Neural progenitor cell (in vitro differentiated cells): ENCODE data around the gene ASIC1. TPM values are rescaled to one million over a fixed set of nuclear protein-coding genes. Genes with fewer than 3 reads are reported as not detected.

ENCODE experiments used
- DNase-seq: peaks from one replicate; pipeline ENCODE4 v3.0.0-alpha.2; 2016; ENCODE audit warnings: low spot score
- H2AFZ ChIP-seq: fragments of 200-600 bp; sonication (generic); replicated peaks from 2 replicates; pipeline ENCODE4 v1.6.1; 2016; ENCODE audit warnings: antibody characterized with exemption
- H3F3A ChIP-seq: fragments of 200-600 bp; sonication (generic); 2 replicates; pipeline ENCODE4 v1.6.1; 2016; ENCODE audit warnings: antibody characterized with exemption, low read depth
- H3K27ac ChIP-seq: fragments of 200-600 bp; sonication (generic); 2 replicates; pipeline ENCODE4 v1.5.1; 2016; ENCODE audit warnings: mild to moderate bottlenecking
- H3K27me3 ChIP-seq: fragments of 200-600 bp; sonication (generic); 2 replicates; pipeline ENCODE4 v1.6.1; 2016; ENCODE audit warnings: mild to moderate bottlenecking, moderate library complexity
- H3K36me3 ChIP-seq: fragments of 200-600 bp; sonication (generic); 2 replicates; pipeline ENCODE4 v1.5.1; 2016
- H3K4me1 ChIP-seq: fragments of 200-600 bp; sonication (generic); 2 replicates; pipeline ENCODE4 v1.6.1; 2016; ENCODE audit warnings: mixed run types
- H3K4me2 ChIP-seq: fragments of 200-600 bp; sonication (generic); 2 replicates; pipeline ENCODE4 v1.6.1; 2016
- H3K4me3 ChIP-seq: fragments of 200-600 bp; sonication (generic); 2 replicates; pipeline ENCODE4 v1.5.1; 2016
- H3K79me2 ChIP-seq: fragments of 200-600 bp; sonication (generic); 2 replicates; pipeline ENCODE4 v1.6.1; 2016; ENCODE audit warnings: low read depth
- H3K9ac ChIP-seq: fragments of 200-600 bp; sonication (generic); 2 replicates; pipeline ENCODE4 v1.6.1; 2016
- H3K9me3 ChIP-seq: fragments of 200-600 bp; sonication (generic); 2 replicates; pipeline ENCODE4 v1.5.1; 2016; ENCODE audit warnings: low read depth
- H4K20me1 ChIP-seq: fragments of 200-600 bp; sonication (generic); 2 replicates; pipeline ENCODE4 v1.6.1; 2016; ENCODE audit warnings: low read depth
- H3K27ac Mint-ChIP-seq: 3 replicates; pipeline ENCODE4 v1.8.0; 2021; ENCODE audit warnings: mixed read lengths
- H3K27me3 Mint-ChIP-seq: 2 replicates; pipeline ENCODE4 v1.8.0; 2022; ENCODE audit warnings: low read depth, mild to moderate bottlenecking, inconsistent platforms, moderate library complexity, mixed read lengths; ENCODE audit not compliant: insufficient read depth
- H3K36me3 Mint-ChIP-seq: 3 replicates; pipeline ENCODE4 v1.8.0; 2021; ENCODE audit warnings: mixed read lengths
- H3K4me1 Mint-ChIP-seq: 3 replicates; pipeline ENCODE4 v1.8.0; 2021; ENCODE audit warnings: mixed read lengths
- H3K4me3 Mint-ChIP-seq: 3 replicates; pipeline ENCODE4 v1.8.0; 2021; ENCODE audit warnings: mild to moderate bottlenecking, moderate library complexity, mixed read lengths
- H3K9me3 Mint-ChIP-seq: 3 replicates; pipeline ENCODE4 v1.8.0; 2020; ENCODE audit warnings: mixed read lengths
- EZH2 ChIP-seq: fragments of 200-600 bp; sonication (generic); IDR thresholded peaks from 2 replicates; pipeline ENCODE4 v1.6.1; 2017; ENCODE audit warnings: antibody characterized with exemption, mild to moderate bottlenecking, moderate library complexity
- EZH2phosphoT487 ChIP-seq: fragments of 200-600 bp; sonication (generic); IDR thresholded peaks from 2 replicates; pipeline ENCODE4 v1.6.1; 2017; ENCODE audit warnings: antibody characterized with exemption
- total RNA-seq: library from RNA; depleted of rRNA; stranded (reverse); fragments of >200 nt; gene quantifications from 2 replicates; pipeline ENCODE4 v1.2.3, GENCODE V29; 2015; ENCODE audit warnings: low replicate concordance
- TF ChIP-seq, protein P1 (sequence below): fragments of 200-600 bp; sonication (generic); IDR thresholded peaks from 2 replicates; pipeline ENCODE4 v1.5.1; 2017; ENCODE audit warnings: antibody characterized with exemption, mild to moderate bottlenecking

Gene ASIC1
- total RNA-seq, 1 donor from 2014 or later = 2.5 TPM

DNA sequence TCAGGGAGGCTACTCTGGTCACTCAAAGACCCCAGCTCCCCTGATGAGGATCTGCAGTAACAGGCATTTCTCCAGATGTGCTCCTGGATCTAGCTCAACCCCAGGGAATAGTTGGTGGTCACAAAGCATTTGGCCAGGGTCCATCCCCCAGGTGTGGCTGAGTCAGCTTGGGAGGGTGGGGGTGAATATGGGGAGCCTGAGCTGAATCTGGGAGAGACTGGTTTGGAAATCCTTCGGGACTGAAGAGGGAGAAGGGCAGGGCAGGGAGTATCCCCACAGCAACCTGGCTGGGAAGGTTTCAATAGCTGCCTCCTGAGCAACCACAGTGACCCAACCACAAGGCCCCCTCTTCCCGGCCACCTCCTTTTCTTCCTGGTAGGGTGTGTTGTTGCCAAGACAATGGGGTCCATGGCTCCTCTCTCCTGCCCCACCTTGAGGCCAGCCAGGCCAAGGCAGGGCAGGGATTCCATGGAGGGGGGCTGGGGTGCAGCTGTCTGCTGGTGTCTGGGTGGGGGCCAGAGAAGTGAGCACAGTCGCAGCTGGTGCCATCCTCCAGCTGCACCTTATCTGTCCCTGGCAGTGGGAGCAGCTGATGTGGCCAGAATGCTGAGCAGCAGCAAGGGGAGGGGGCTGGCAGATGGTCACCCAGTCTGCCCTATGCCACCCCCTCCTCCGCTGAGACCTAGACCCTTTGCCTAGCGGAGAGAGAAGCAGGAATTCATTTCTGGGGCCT, 5.5 kb downstream of the ASIC1 start:
- DNase-seq = no peak
- Mint-ChIP-seq H3K4me3 (no peak overlapping the region), H3K27ac (peak overlapping the region; percentile 58), H3K4me1 (peaks cover 9% of the 10 kb centered on the region), H3K36me3 (peaks cover 12% of the 10 kb centered on the region), H3K9me3 (no peaks in the 10 kb centered on the region), H3K27me3 (peaks cover 11% of the 10 kb centered on the region)
- Histone ChIP-seq H3K27ac (no peak overlapping the region), H3K4me2 (no peak overlapping the region), H3K27me3 (peaks cover 37% of the 10 kb centered on the region), H3F3A (no peaks in the 10 kb centered on the region), H3K36me3 (no peaks in the 10 kb centered on the region), H3K9me3 (no peaks in the 10 kb centered on the region), H3K4me3 (no peak overlapping the region), H3K4me1 (no peaks in the 10 kb centered on the region), H4K20me1 (no peaks in the 10 kb centered on the region), H3K9ac (no peak overlapping the region), H3K79me2 (no peaks in the 10 kb centered on the region), H2AFZ (no peak overlapping the region)
- TF ChIP-seq EZH2phosphoT487 = no peak
- no peak for TF ChIP-seq EZH2
- TF ChIP-seq, protein P1, sequence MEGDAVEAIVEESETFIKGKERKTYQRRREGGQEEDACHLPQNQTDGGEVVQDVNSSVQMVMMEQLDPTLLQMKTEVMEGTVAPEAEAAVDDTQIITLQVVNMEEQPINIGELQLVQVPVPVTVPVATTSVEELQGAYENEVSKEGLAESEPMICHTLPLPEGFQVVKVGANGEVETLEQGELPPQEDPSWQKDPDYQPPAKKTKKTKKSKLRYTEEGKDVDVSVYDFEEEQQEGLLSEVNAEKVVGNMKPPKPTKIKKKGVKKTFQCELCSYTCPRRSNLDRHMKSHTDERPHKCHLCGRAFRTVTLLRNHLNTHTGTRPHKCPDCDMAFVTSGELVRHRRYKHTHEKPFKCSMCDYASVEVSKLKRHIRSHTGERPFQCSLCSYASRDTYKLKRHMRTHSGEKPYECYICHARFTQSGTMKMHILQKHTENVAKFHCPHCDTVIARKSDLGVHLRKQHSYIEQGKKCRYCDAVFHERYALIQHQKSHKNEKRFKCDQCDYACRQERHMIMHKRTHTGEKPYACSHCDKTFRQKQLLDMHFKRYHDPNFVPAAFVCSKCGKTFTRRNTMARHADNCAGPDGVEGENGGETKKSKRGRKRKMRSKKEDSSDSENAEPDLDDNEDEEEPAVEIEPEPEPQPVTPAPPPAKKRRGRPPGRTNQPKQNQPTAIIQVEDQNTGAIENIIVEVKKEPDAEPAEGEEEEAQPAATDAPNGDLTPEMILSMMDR = no peak

DNA sequence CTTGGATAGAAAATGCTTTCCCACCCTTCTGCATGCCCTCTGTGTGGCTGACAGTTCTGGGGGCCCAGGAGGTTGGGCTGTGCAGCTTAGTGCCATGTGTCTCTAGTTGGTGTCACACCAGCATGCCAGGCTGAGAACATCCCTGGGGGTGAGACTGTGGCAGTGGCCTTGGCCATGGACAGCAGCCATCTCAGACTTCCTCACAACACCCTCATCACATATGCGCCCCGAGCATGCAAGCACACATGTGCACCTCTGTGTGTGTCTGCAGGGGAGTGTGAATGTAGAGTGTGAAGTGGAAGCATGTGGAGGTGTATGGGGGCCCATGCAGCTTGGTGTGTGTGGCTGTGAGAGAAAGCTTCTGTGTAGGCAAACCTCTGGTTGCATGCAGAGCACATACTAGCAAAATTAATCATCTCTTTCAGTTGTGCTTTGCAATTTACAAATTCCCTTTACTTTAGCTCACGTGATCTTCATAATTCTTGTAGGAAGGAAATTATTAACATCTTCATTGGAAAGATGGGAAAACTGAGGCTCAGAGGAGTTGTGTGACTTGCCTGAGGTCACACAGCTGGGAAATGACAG, 8.4 kb downstream of the ASIC1 start:
- no peak overlapping the region for H3K4me3 ChIP-seq
- no peaks in the 10 kb centered on the region for H3K4me1 ChIP-seq
- H4K20me1 ChIP-seq = no peaks in the 10 kb centered on the region
- no peaks in the 10 kb centered on the region for H3K9me3 ChIP-seq
- DNase-seq = no peak
- no peak overlapping the region for H3K4me2 ChIP-seq
- H3K27me3 ChIP-seq = peaks cover 9% of the 10 kb centered on the region
- no peak overlapping the region for H3K4me3 Mint-ChIP-seq
- H3K4me1 Mint-ChIP-seq = peaks cover 8% of the 10 kb centered on the region
- H3K9ac ChIP-seq = no peak overlapping the region
- H3K27me3 Mint-ChIP-seq = peaks cover 7% of the 10 kb centered on the region
- no peak overlapping the region for H3K27ac Mint-ChIP-seq
- H3K9me3 Mint-ChIP-seq = no peaks in the 10 kb centered on the region
- no peaks in the 10 kb centered on the region for H3K36me3 ChIP-seq
- H2AFZ ChIP-seq = no peak overlapping the region
- no peak overlapping the region for H3K27ac ChIP-seq
- peaks cover 4% of the 10 kb centered on the region for H3K36me3 Mint-ChIP-seq
- TF ChIP-seq EZH2 (no peak), EZH2phosphoT487 (no peak)
- TF ChIP-seq, protein P1 = no peak
- no peaks in the 10 kb centered on the region for H3F3A ChIP-seq
- H3K79me2 ChIP-seq = no peaks in the 10 kb centered on the region

DNA sequence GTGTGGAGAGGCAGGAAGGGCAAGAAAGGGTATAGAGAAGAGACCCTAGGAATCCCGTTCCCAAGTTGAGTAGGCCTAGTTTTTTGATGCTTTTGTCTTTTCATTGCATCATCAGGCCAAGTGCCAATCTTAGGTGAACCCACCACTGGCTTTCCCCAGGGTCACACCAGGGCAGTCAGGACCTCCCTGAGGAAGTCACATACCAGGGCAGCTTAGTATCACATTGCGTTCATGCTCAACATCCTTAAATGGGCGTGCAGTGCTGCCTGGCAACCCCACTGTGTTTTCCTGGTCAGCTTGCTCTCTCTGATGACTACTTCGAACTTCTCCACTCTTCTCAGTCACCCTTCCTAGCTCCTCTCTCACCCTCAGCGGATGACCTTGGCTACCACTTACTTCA, 9.0 kb downstream of the ASIC1 start:
- no peak overlapping the region for H3K4me3 ChIP-seq
- H3K9me3 Mint-ChIP-seq = no peaks in the 10 kb centered on the region
- no peak overlapping the region for H3K27ac ChIP-seq
- TF ChIP-seq EZH2phosphoT487 (no peak), EZH2 (no peak)
- TF ChIP-seq, protein P1 = no peak
- no peak overlapping the region for H3K4me3 Mint-ChIP-seq
- no peak overlapping the region for H2AFZ ChIP-seq
- peaks cover 7% of the 10 kb centered on the region for H3K27me3 Mint-ChIP-seq
- H3K9me3 ChIP-seq = no peaks in the 10 kb centered on the region
- H3K9ac ChIP-seq = no peak overlapping the region
- H3K36me3 ChIP-seq = no peaks in the 10 kb centered on the region
- H3K27ac Mint-ChIP-seq = no peak overlapping the region
- H3K27me3 ChIP-seq = peaks cover 3% of the 10 kb centered on the region
- no peaks in the 10 kb centered on the region for H3K4me1 ChIP-seq
- no peaks in the 10 kb centered on the region for H3F3A ChIP-seq
- peaks cover 4% of the 10 kb centered on the region for H3K36me3 Mint-ChIP-seq
- no peaks in the 10 kb centered on the region for H3K79me2 ChIP-seq
- H3K4me2 ChIP-seq = no peak overlapping the region
- H3K4me1 Mint-ChIP-seq = peaks cover 10% of the 10 kb centered on the region
- H4K20me1 ChIP-seq = no peaks in the 10 kb centered on the region
- DNase-seq = peak; percentile 66
